Measurements from ENCODE around the gene MBP.

- TF ChIP-seq CTCF (IDR thresholded peaks at IDR 0.05; ENCODE audit: low read length) (no peak), EZH2 (IDR thresholded peaks at IDR 0.05; ENCODE audit: borderline replicate concordance, low read length) (no peak)
Measured at GRCh38 chr18:77165503-77166188, 33.1 kb upstream of the MBP start.
